ENCODE measurements around the gene ESPN. TPM values are rescaled to one million over a fixed set of nuclear protein-coding genes. Genes with fewer than 3 reads are reported as not detected.
"Not testable (repeated sequence)": the region's sequence is repeated elsewhere in the genome, so short reads cannot be mapped to it uniquely, and the experiment has no call there.

The ESPN gene
- 0.15 and 1.1 TPM in 2 replicates for total RNA-seq

GRCh38 chr1:6424619-6425593 is at the start of gene ESPN:
Gene ESPN, plus strand, starts transcription at chr1:6424776. Its CDS starts 180 bp downstream, at chr1:6424956.
- DNase-seq (ENCODE audit: extremely low read depth, low read depth, low spot score), result no peak

- DNase-seq (ENCODE audit: extremely low read depth, low read depth, low spot score), result no peak
Measured at GRCh38 chr1:6378096-6378746, 46.4 kb upstream of the ESPN start.

- no peak for DNase-seq (ENCODE audit: extremely low read depth, low read depth, low spot score)
Measured at GRCh38 chr1:6380037-6380436, 44.5 kb upstream of the ESPN start.

GRCh38 chr1:6384135-6384534 is 40.4 kb upstream of the ESPN start:
- DNase-seq (ENCODE audit: extremely low read depth, low read depth, low spot score), result no peak

- DNase-seq (ENCODE audit: extremely low read depth, low read depth, low spot score), result no peak
Measured at GRCh38 chr1:6384962-6385361, 39.6 kb upstream of the ESPN start.

DNA sequence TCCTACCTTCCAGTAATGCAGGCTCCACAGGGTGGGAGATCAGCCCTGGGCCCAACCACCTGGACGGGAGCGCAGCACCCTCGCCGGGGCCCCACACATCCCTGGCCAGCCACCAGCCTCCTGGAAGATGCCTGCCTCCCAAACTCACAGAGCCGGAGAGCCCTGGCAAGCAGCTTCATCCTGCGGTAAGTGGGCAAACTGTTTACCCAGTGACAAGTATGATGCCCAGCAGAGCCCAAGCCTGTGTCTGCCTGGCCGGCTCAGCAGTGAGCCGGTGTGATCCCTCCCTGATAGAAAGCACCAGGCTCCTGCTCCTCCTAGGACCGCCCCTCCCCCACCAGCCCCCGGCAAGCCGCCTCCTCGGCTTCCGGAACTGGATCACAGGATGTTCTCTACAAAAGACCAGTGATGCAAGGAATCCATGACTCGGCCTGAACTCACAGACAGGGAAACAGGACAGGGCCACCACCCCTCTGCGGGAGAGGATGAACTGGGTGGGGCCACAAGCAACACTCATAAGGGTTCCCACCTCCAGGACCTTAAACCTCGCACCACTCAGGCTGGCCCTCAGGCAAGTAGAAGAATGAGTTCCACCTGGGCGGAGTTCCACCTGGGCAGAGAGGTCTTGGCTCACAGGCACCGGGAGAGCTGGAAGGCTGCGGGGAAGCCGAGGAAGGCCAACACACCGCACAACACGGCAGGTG is 38.9 kb upstream of the ESPN start:
- no peak for DNase-seq (ENCODE audit: extremely low read depth, low read depth, low spot score)

- DNase-seq (ENCODE audit: extremely low read depth, low read depth, low spot score), result no peak
Measured at GRCh38 chr1:6386371-6386949, 38.1 kb upstream of the ESPN start.

- DNase-seq (ENCODE audit: extremely low read depth, low read depth, low spot score), result no peak
Measured at GRCh38 chr1:6389971-6390370, 34.6 kb upstream of the ESPN start.

- no peak for DNase-seq (ENCODE audit: extremely low read depth, low read depth, low spot score)
Measured at GRCh38 chr1:6391951-6392808, 32.4 kb upstream of the ESPN start.

- no peak for DNase-seq (ENCODE audit: extremely low read depth, low read depth, low spot score)
Measured at GRCh38 chr1:6392809-6393399, 31.7 kb upstream of the ESPN start.

DNA sequence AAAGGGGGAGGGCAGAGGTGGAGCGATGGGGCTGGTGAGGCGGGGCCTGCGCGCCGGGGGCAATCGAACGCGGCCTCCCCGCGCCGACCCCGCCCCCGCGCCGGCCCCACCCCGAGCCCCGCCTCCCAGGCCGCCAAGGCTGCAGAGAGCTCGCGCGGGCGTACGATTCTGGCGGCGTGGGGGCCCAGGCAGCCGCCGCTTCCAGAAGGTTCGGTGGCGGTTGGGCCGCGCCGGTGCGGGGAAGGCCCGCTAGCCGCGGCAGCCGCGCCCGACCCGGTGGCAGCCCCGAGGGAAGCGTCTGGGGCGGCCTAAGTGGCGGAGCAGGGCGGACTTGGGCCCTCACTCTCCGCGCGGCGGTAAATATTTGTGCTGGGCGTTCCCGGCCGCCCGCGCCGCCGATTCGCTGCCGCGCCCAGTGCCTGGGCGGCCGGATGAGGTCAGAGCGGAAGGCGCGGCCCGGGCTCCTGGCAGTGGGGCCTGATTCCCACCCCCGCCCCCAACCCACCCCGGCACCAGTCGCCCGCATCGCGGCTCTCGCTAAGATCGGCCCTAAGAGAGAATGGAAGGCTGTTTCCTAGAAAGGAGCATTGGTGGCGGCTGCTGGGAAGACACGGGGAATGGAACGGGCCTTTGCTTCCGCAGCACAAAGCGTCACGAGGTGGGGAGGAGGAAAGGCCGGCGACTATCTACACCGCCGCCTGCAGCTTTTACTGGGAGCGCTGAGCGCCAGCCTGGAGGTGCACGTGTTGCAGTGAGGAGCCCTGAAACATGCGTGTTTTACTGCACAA is 31.0 kb upstream of the ESPN start, which contains the start of gene ACOT7:
TSS of gene ACOT7 (minus strand) at position 368 of the 788 bp plus-strand sequence. CDS start 368 bp downstream, outside the sequence.
- DNase-seq (ENCODE audit: extremely low read depth, low read depth, low spot score), result no peak

DNA sequence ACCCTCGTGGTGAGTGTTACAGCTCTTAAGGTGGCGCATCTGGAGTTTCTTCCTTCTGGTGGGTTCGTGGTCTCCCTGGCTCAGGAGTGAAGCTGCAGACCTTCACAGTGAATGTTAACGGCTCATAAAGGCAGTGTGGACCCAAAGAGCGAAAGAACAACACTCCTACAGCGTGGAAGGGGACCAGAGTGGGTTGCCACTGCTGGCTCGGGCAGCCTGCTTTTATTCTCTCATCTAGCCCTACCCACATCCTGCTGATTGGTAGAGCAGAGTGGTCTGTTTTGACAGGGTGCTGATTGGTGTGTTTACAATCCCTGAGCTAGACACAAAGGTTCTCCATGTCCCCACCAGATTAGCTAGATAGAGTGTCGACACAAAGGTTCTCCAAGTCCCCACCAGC is 29.4 kb upstream of the ESPN start:
- DNase-seq (ENCODE audit: extremely low read depth, low read depth, low spot score), result not testable (repeated sequence)

DNA sequence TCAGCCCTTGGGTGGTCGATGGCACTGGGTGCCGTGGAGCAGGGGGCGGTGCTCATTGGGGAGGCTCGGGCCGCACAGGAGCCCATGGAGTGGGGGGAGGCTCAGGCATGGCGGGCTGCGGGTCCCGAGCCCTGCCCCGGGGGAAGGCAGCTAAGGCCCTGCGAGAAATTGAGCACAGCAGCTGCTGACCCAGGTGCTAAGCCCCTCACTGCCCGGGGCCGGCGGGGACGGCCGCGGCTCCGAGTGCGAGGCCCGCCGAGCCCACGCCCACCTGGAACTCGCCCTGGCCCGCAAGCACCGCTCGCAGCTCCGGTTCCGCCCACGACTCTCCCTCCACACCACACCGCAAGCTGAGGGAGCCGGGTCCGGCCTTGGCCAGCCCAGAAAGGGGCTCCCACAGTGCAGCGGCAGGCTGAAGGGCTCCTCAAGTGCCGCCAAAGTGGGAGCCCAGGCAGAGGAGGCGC is 28.8 kb upstream of the ESPN start:
- not testable (repeated sequence) for DNase-seq (ENCODE audit: extremely low read depth, low read depth, low spot score)

GRCh38 chr1:6396998-6397397 is 27.6 kb upstream of the ESPN start:
- no peak for DNase-seq (ENCODE audit: extremely low read depth, low read depth, low spot score)

DNA sequence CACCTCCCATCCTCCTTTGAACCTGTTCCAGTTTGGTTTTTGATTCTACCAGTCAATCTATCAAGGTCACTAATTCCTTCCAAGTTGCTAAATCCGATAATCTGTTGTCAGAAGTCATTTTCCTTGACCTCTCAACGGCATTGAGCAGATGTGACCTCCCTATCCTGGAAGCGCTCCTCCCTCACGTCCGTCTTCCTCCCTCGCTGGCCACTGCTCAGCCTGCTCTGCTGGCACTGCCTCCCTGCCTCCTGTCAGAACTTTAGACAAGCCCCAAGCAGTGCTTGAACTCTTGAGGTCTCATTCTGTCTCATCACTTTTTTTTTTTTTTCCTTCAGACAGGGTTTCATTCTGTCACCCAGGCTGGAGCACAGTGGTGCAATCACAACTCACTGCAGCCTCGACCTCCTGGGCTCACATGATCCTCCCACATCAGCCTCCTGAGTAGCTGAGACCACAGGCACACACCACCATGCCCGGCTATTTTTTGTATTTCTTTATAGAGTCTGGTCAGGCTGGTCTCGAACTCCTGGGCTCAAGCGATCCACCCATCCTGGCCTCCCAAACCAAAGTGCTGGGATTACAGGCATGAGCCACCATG is 26.6 kb upstream of the ESPN start:
- no peak for DNase-seq (ENCODE audit: extremely low read depth, low read depth, low spot score)

DNA sequence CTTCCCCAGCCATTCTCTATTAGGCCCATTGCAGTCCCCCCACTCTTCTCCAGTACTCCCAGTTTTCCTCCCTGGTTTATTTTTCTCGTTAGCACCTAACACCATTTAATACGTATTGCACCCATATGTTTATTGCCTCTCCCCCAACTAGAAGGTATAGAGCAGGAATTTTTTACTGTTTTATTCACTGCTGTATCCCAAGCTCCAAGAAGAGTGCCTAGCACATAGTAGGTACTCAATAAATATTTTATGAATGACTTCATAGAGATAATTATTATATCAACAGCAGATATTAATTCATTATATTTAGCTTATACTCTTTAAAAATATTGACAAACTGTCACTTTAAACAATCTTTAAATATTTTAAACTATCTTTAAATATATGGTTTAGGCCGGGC is 25.3 kb upstream of the ESPN start:
- DNase-seq (ENCODE audit: extremely low read depth, low read depth, low spot score), result no peak

GRCh38 chr1:6401673-6402072 is 22.9 kb upstream of the ESPN start:
- no peak for DNase-seq (ENCODE audit: extremely low read depth, low read depth, low spot score)

DNA sequence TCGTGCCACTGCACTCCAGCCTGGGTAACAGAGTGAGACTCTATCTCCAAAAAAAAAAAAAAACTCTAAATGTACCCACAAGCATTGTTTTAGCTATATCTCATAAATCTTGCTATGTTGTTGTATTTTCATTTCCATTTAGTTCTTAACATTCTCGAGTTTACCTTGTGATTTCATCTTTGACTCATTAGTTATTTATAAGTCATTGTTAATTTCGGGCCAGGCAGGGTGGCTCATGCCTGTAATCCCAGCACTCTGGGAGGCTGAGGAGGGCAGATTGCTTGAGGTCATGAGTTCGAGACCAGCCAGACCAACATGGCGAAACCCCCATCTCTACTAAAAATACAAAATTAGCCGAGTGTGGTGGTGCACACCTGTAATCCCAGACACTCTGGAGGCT is 16.6 kb upstream of the ESPN start:
- DNase-seq (ENCODE audit: extremely low read depth, low read depth, low spot score), result no peak

Data from glomerular endothelial cell (primary cell).